Smooth muscle cell (in vitro differentiated cells): ENCODE results near the gene ANKRD34C. TPM values are rescaled to one million over a fixed set of nuclear protein-coding genes. Genes with fewer than 3 reads are reported as not detected.

Experiments used
- DNase-seq: peaks from one replicate; lab custom pipeline; 2025; ENCODE audit not compliant: unreplicated experiment; lab: John Stamatoyannopoulos, UW
- H2AFZ ChIP-seq: fragments of 200-600 bp; sonication (generic); 2 replicates; pipeline ENCODE4 v1.6.0; 2016; ENCODE audit warnings: antibody characterized with exemption, low read depth, mild to moderate bottlenecking
- H3F3A ChIP-seq: fragments of 200-600 bp; sonication (generic); 2 replicates; pipeline ENCODE4 v1.6.0; 2017; ENCODE audit warnings: antibody characterized with exemption, low read depth
- H3K27ac ChIP-seq: fragments of 200-600 bp; sonication (generic); 2 replicates; pipeline ENCODE4 v1.5.1; 2016; ENCODE audit warnings: low read depth, mild to moderate bottlenecking
- H3K27me3 ChIP-seq: fragments of 200-600 bp; sonication (generic); 2 replicates; pipeline ENCODE4 v1.6.1; 2016; ENCODE audit warnings: low read depth, mild to moderate bottlenecking
- H3K36me3 ChIP-seq: fragments of 200-600 bp; sonication (generic); 2 replicates; pipeline ENCODE4 v1.5.1; 2016; ENCODE audit warnings: low read depth
- H3K4me1 ChIP-seq: fragments of 200-600 bp; sonication (generic); 2 replicates; pipeline ENCODE4 v1.5.1; 2016; ENCODE audit warnings: low read depth
- H3K4me2 ChIP-seq: fragments of 200-600 bp; sonication (generic); 2 replicates; pipeline ENCODE4 v1.6.0; 2016; ENCODE audit warnings: mild to moderate bottlenecking
- H3K4me3 ChIP-seq: fragments of 200-600 bp; sonication (generic); 2 replicates; pipeline ENCODE4 v1.5.1; 2016; ENCODE audit warnings: mild to moderate bottlenecking
- H3K79me2 ChIP-seq: fragments of 200-600 bp; sonication (generic); 2 replicates; pipeline ENCODE4 v1.6.0; 2016; ENCODE audit warnings: low read depth, mild to moderate bottlenecking
- H3K9ac ChIP-seq: fragments of 200-600 bp; sonication (generic); 2 replicates; pipeline ENCODE4 v1.6.0; 2016; ENCODE audit warnings: low read depth
- H3K9me3 ChIP-seq: fragments of 200-600 bp; sonication (generic); replicated peaks from 2 replicates; pipeline ENCODE4 v1.5.1; 2016; ENCODE audit warnings: low read depth
- H4K20me1 ChIP-seq: fragments of 200-600 bp; sonication (generic); 2 replicates; pipeline ENCODE4 v1.6.0; 2016; ENCODE audit warnings: low read depth
- CTCF ChIP-seq: fragments of 200-600 bp; sonication (generic); IDR thresholded peaks from 2 replicates; pipeline ENCODE4 v1.5.1; 2017; ENCODE audit warnings: borderline replicate concordance, mild to moderate bottlenecking, antibody characterized with exemption; ENCODE audit not compliant: insufficient read depth, poor library complexity, severe bottlenecking
- WGBS: methylation state at CpG from one replicate; pipeline ENCODE4 v1.1.7; 2016; ENCODE audit warnings: low lambda C conversion rate; 5-methylcytosine and 5-hydroxymethylcytosine counted together
- polyA plus RNA-seq: library from polyadenylated mRNA; unstranded; fragments of >200 nt; fragmentation: Nextera tagmentation; extraction: Ambion mirVana; gene quantifications from 2 replicates; pipeline ENCODE4 v1.2.1, GENCODE V29; 2016
- total RNA-seq: library from RNA; depleted of rRNA; stranded (reverse); fragments of >200 nt; gene quantifications from 2 replicates; pipeline ENCODE4 v1.2.3, GENCODE V29; 2014

The ANKRD34C gene
- total and polyA plus RNA-seq, 2 experiments from 2014 or later = not detected

GRCh38 chr15:79261836-79262235, 20.7 kb upstream of the ANKRD34C start:
- H3K4me1 ChIP-seq = no peaks in the 10 kb centered on the region
- no peaks in the 10 kb centered on the region for H3K9me3 ChIP-seq
- no peak overlapping the region for H2AFZ ChIP-seq
- no peaks in the 10 kb centered on the region for H4K20me1 ChIP-seq
- DNase-seq = no peak
- H3K36me3 ChIP-seq = no peaks in the 10 kb centered on the region
- H3K9ac ChIP-seq = no peak overlapping the region
- H3K27ac ChIP-seq = no peak overlapping the region
- no peaks in the 10 kb centered on the region for H3K27me3 ChIP-seq
- H3K79me2 ChIP-seq = no peaks in the 10 kb centered on the region
- WGBS = 94% methylated on average over 1 of the region's 1 CpG
- no peaks in the 10 kb centered on the region for H3F3A ChIP-seq
- no peak overlapping the region for H3K4me3 ChIP-seq
- no peak overlapping the region for H3K4me2 ChIP-seq
- TF ChIP-seq CTCF = no peak

- no peak for TF ChIP-seq CTCF
Measured at GRCh38 chr15:79265167-79265566, 17.4 kb upstream of the ANKRD34C start.

GRCh38 chr15:79265987-79266579, 16.4 kb upstream of the ANKRD34C start:
- Histone ChIP-seq H3K4me2 (no peak overlapping the region), H3K27me3 (peaks cover 21% of the 10 kb centered on the region), H3F3A (no peaks in the 10 kb centered on the region), H3K79me2 (no peaks in the 10 kb centered on the region), H3K9me3 (no peaks in the 10 kb centered on the region), H3K9ac (no peak overlapping the region), H3K27ac (no peak overlapping the region), H4K20me1 (no peaks in the 10 kb centered on the region), H2AFZ (no peak overlapping the region), H3K4me3 (no peak overlapping the region), H3K4me1 (no peaks in the 10 kb centered on the region), H3K36me3 (no peaks in the 10 kb centered on the region)
- DNase-seq = no peak
- no peak for TF ChIP-seq CTCF
- 92% methylated on average over 3 of the region's 3 CpGs for WGBS

More at GRCh38 chr15:79265167-79265566, 17.4 kb upstream of the ANKRD34C start:
- no peak for DNase-seq
- Histone ChIP-seq H3K9ac (no peak overlapping the region), H3F3A (no peaks in the 10 kb centered on the region), H3K4me1 (no peaks in the 10 kb centered on the region), H3K27me3 (peaks cover 16% of the 10 kb centered on the region), H3K4me3 (no peak overlapping the region), H3K36me3 (no peaks in the 10 kb centered on the region), H3K79me2 (no peaks in the 10 kb centered on the region), H2AFZ (no peak overlapping the region), H3K27ac (no peak overlapping the region), H3K9me3 (no peaks in the 10 kb centered on the region), H4K20me1 (no peaks in the 10 kb centered on the region), H3K4me2 (no peak overlapping the region)
- WGBS = 76% methylated on average over 4 of the region's 4 CpGs
